Medulla oblongata (tissue), 1 donor: ENCODE results near the gene PCDHB5.
"Not testable (repeated sequence)": the region's sequence is repeated elsewhere in the genome, so short reads cannot be mapped to it uniquely, and the experiment has no call there.

Source experiments
- DNase-seq: peaks from one replicate; pipeline ENCODE4 v3.0.0-alpha.2; 2015; ENCODE audit errors: extremely low spot score

Gene PCDHB5

GRCh38 chr5:141151632-141152031 lies 16.6 kb downstream of the PCDHB5 start:
- not testable (repeated sequence) for DNase-seq

- not testable (repeated sequence) for DNase-seq
Measured at GRCh38 chr5:141152096-141152495, 17.1 kb downstream of the PCDHB5 start.

GRCh38 chr5:141155540-141156374 lies 20.8 kb downstream of the PCDHB5 start:
- DNase-seq: peak; percentile 8

GRCh38 chr5:141157356-141157755 lies 22.4 kb downstream of the PCDHB5 start:
- not testable (repeated sequence) for DNase-seq

- DNase-seq: not testable (repeated sequence)
Measured at GRCh38 chr5:141157901-141158300, 22.9 kb downstream of the PCDHB5 start.

GRCh38 chr5:141172381-141173204 lies 37.6 kb downstream of the PCDHB5 start, which contains the start of gene PCDHB7:
Gene PCDHB7 (plus strand): TSS chr5:141172644. CDS start chr5:141172836, 192 bp downstream.
- DNase-seq: peak; percentile 62

- DNase-seq: not testable (repeated sequence)
Measured at GRCh38 chr5:141174291-141175104, 39.5 kb downstream of the PCDHB5 start.

- DNase-seq: no peak
Measured at GRCh38 chr5:141175933-141176332, 40.9 kb downstream of the PCDHB5 start.

GRCh38 chr5:141177577-141178191 lies 42.7 kb downstream of the PCDHB5 start, which contains the start of gene PCDHB8:
Gene PCDHB8 (plus strand): TSS chr5:141177790. CDS start chr5:141178035, 245 bp downstream.
- not testable (repeated sequence) for DNase-seq

- DNase-seq: not testable (repeated sequence)
Measured at GRCh38 chr5:141179371-141179770, 44.4 kb downstream of the PCDHB5 start.

- DNase-seq: not testable (repeated sequence)
Measured at GRCh38 chr5:141179876-141180275, 44.9 kb downstream of the PCDHB5 start.

GRCh38 chr5:141180313-141180712 lies 45.3 kb downstream of the PCDHB5 start:
- DNase-seq: no peak

GRCh38 chr5:141182248-141182647 lies 47.2 kb downstream of the PCDHB5 start, which contains the start of gene PCDHB16:
Gene PCDHB16 (plus strand): TSS chr5:141182387. CDS start chr5:141182560, 173 bp downstream.
- peak; percentile 54 for DNase-seq

- not testable (repeated sequence) for DNase-seq
Measured at GRCh38 chr5:141184117-141184855, 49.3 kb downstream of the PCDHB5 start.

GRCh38 chr5:141186897-141187512 lies 52.0 kb downstream of the PCDHB5 start, which contains the start of gene PCDHB9:
Gene PCDHB9 (plus strand): TSS chr5:141187161. CDS start chr5:141187319, 158 bp downstream.
- peak; percentile 18 for DNase-seq
